Uterus (tissue), 2 donors: ENCODE measurements around the gene CIROP.

Experiments used
- POLR2A ChIP-seq, 2 donors: fragments of 450-650 bp; IDR thresholded peaks; one replicate each; pipeline ENCODE4 v1.6.1; 2016; ENCODE audit warnings: antibody characterized with exemption in 2 of 2, mild to moderate bottlenecking in 1 of 2, moderate library complexity in 1 of 2
- TF ChIP-seq, protein P1 (sequence below), 4 experiments: fragments of 200-600 bp in 2 of 4; fragments of 450-650 bp in 2 of 4; sonication (generic) in 2 of 4; IDR thresholded peaks; one replicate each; pipeline ENCODE4 v1.5.1; 2016 to 2019; ENCODE audit warnings: antibody characterized with exemption in 4 of 4, mild to moderate bottlenecking in 2 of 4, moderate library complexity in 1 of 4

DNA sequence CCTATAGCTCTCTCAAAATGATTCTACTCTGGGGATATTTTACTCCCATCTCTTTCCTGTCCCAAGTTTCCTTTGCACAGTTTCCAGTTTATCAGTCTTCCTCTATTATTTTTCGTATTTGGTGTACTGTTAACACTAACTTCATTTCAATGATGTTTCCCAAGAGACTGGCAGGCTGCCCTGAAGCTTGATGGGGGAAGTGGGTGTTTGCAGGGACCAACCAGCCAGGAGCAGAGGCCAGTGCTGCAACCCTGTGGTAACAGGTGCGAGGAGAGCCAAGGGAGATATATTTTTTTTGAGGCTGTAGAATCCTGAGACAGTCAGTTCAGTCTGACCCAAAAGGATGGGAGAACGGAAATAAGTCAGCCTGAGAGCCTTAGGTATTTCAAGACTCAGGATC is 26.1 kb upstream of the CIROP start:
- no peak for TF ChIP-seq POLR2A (IDR thresholded peaks at IDR 0.05)
- TF ChIP-seq, protein P1, sequence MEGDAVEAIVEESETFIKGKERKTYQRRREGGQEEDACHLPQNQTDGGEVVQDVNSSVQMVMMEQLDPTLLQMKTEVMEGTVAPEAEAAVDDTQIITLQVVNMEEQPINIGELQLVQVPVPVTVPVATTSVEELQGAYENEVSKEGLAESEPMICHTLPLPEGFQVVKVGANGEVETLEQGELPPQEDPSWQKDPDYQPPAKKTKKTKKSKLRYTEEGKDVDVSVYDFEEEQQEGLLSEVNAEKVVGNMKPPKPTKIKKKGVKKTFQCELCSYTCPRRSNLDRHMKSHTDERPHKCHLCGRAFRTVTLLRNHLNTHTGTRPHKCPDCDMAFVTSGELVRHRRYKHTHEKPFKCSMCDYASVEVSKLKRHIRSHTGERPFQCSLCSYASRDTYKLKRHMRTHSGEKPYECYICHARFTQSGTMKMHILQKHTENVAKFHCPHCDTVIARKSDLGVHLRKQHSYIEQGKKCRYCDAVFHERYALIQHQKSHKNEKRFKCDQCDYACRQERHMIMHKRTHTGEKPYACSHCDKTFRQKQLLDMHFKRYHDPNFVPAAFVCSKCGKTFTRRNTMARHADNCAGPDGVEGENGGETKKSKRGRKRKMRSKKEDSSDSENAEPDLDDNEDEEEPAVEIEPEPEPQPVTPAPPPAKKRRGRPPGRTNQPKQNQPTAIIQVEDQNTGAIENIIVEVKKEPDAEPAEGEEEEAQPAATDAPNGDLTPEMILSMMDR (IDR thresholded peaks at IDR 0.05) = no peak
